HCT116 (cell line): ENCODE measurements around the gene LIG3. TPM values are rescaled to one million over a fixed set of nuclear protein-coding genes. Genes with fewer than 3 reads are reported as not detected.

Source experiments
- ATAC-seq: fragments of 200-7000 bp; cut with Tn5 transposase; 2 replicates; pipeline ENCODE4 v1.9.1; 2020; ENCODE audit warnings: mild to moderate bottlenecking, moderate library complexity
- BruUV-seq: library from RNA; stranded (reverse); fragments of 400-500 nt; replicated peaks from 2 replicates; lab custom pipeline; 2021; lab: Mats Ljungman, UMichigan
- CTCF ChIA-PET: fragments of 300-600 bp; sonication (Branson Sonifier 250); formaldehyde crosslinking; loops from one replicate; lab custom pipeline; 2021; ENCODE audit warnings: antibody characterized with exemption; lab: Charles Lee
- POLR2A ChIA-PET: fragments of 300-600, 350-600 bp; sonication (Branson Sonifier 250); formaldehyde crosslinking; loops from one replicate; lab custom pipeline; 2021; ENCODE audit warnings: antibody characterized with exemption; lab: Charles Lee
- RAD21 ChIA-PET, 2 experiments: fragments of 300-600 bp; sonication (Branson Sonifier 250); formaldehyde crosslinking; loops; one replicate each; lab custom pipeline; 2023; ENCODE audit warnings: low total read pairs in 2 of 2; ENCODE audit not compliant: uncharacterized antibody in 2 of 2, unreplicated experiment in 2 of 2, low non-redundant PET in 1 of 2; lab: Charles Lee
- DNase-seq: peaks from one replicate; pipeline ENCODE4 v3.0.0-alpha.2; 2010; ENCODE audit warnings: low read depth, low spot score
- H2AFZ ChIP-seq: fragments of 200-600 bp; shearing (Covaris generic), sonication (generic); 2 replicates; pipeline ENCODE4 v1.6.1; 2017; ENCODE audit warnings: low read depth, mixed run types, mixed read lengths, antibody characterized with exemption, low read length; ENCODE audit not compliant: poor library complexity, severe bottlenecking
- H3K27ac ChIP-seq: 2 replicates; pipeline ENCODE4 v1.5.1; 2012; ENCODE audit warnings: low read depth, low read length
- H3K27me3 ChIP-seq: fragments of 200-600 bp; sonication (generic); 2 replicates; pipeline ENCODE4 v1.6.1; 2016; ENCODE audit warnings: mixed run types, low read length, mixed read lengths; ENCODE audit not compliant: insufficient read depth
- H3K36me3 ChIP-seq, 2 experiments: fragments of 200-500 bp in 1 of 2; fragments of 200-600 bp in 1 of 2; sonication (Bioruptor generic) in 1 of 2; sonication (generic) in 1 of 2; 2 replicates each; pipeline versions ENCODE4 v1.5.1 to v1.6.1; 2014 to 2016; ENCODE audit warnings: low read length in 2 of 2, inconsistent platforms in 1 of 2, mixed read lengths in 1 of 2, mixed run types in 1 of 2; ENCODE audit not compliant: insufficient read depth in 2 of 2, control insufficient read depth in 1 of 2
- H3K4me1 ChIP-seq, 2 experiments: fragments of 200-600 bp in 1 of 2; sonication (generic) in 1 of 2; 2 replicates each; pipeline versions ENCODE4 v1.5.1 to v1.6.1; 2012 to 2017; ENCODE audit warnings: low read length in 2 of 2, inconsistent platforms in 1 of 2, mild to moderate bottlenecking in 1 of 2, mixed read lengths in 1 of 2, mixed run types in 1 of 2, moderate library complexity in 1 of 2; ENCODE audit not compliant: insufficient read depth in 2 of 2, control insufficient read depth in 1 of 2
- H3K4me2 ChIP-seq: fragments of 200-600 bp; sonication (generic); 2 replicates; pipeline ENCODE4 v1.6.1; 2017; ENCODE audit warnings: mixed run types, low read length, mixed read lengths
- H3K4me3 ChIP-seq, 2 experiments: fragments of 200-600 bp in 1 of 2; sonication (generic) in 1 of 2; replicated peaks in 1 of 2; 2 replicates each; pipeline ENCODE4 v1.5.1; 2011 to 2016; ENCODE audit warnings: low read length in 2 of 2, control low read depth in 1 of 2, low read depth in 1 of 2, mild to moderate bottlenecking in 1 of 2, mixed read lengths in 1 of 2, mixed run types in 1 of 2
- H3K79me2 ChIP-seq: fragments of 200-600 bp; sonication (generic); 2 replicates; pipeline ENCODE4 v1.6.1; 2017; ENCODE audit warnings: mild to moderate bottlenecking, mixed run types, low read length, moderate library complexity, mixed read lengths; ENCODE audit not compliant: insufficient read depth
- H3K9ac ChIP-seq: fragments of 200-600 bp; sonication (generic); 2 replicates; pipeline ENCODE4 v1.6.1; 2016; ENCODE audit warnings: low read length, mixed read lengths
- H3K9me2 ChIP-seq: fragments of 200-600 bp; sonication (generic), shearing (Covaris generic); 2 replicates; pipeline ENCODE4 v1.6.1; 2017; ENCODE audit warnings: mixed run types, mild to moderate bottlenecking, moderate library complexity; ENCODE audit not compliant: insufficient read depth
- H3K9me3 ChIP-seq, 2 experiments: fragments of 200-500 bp in 1 of 2; fragments of 200-600 bp in 1 of 2; sonication (Bioruptor generic) in 1 of 2; sonication (generic) in 1 of 2; 2 replicates each; pipeline ENCODE4 v1.6.1; 2014 to 2017; ENCODE audit warnings: low read length in 2 of 2, mixed read lengths in 2 of 2, inconsistent platforms in 1 of 2, low read depth in 1 of 2, mild to moderate bottlenecking in 1 of 2, mixed run types in 1 of 2, moderate library complexity in 1 of 2; ENCODE audit not compliant: control insufficient read depth in 1 of 2, insufficient read depth in 1 of 2
- H4K20me1 ChIP-seq: fragments of 200-600 bp; sonication (generic), shearing (Covaris generic); 2 replicates; pipeline ENCODE4 v1.6.1; 2017; ENCODE audit warnings: mixed run types, mild to moderate bottlenecking, moderate library complexity; ENCODE audit not compliant: insufficient read depth
- FOSL1 ChIP-seq: IDR thresholded peaks from 2 replicates; pipeline ENCODE4 v1.6.1; 2012; ENCODE audit warnings: low read depth
- POLR2AphosphoS5 ChIP-seq: IDR thresholded peaks from 2 replicates; pipeline ENCODE4 v1.6.1; 2011; ENCODE audit warnings: mild to moderate bottlenecking, low read depth, low read length, moderate library complexity
- SP1 ChIP-seq: IDR thresholded peaks from 2 replicates; pipeline ENCODE4 v1.6.1; 2012; ENCODE audit warnings: low read depth
- ZNF274 ChIP-seq: fragments of 200-500 bp; sonication (Bioruptor generic); IDR thresholded peaks from 2 replicates; pipeline ENCODE4 v1.6.1; 2014; ENCODE audit warnings: mild to moderate bottlenecking, low read depth, low read length, inconsistent platforms
- intact Hi-C: fragments of 100-400 bp; cut with micrococcal nuclease; formaldehyde crosslinking; loops from 2 replicates; pipeline ENCODE4 v1.10.0; 2022
- total RNA-seq: library from RNA; stranded (reverse); gene quantifications from one replicate; pipeline ENCODE4 v1.2.1, GENCODE V29; 2021; ENCODE audit not compliant: unreplicated experiment
- TF ChIP-seq, protein P1 (sequence below), 3 experiments: fragments of 200-600 bp in 1 of 3; sonication (generic) in 1 of 3; IDR thresholded peaks in 2 of 3; conservative IDR thresholded peaks in 1 of 3; 2 replicates each; pipeline ENCODE4 v1.5.1; 2012 to 2017; ENCODE audit warnings: low read depth in 2 of 3, low read length in 2 of 3, antibody characterized with exemption in 1 of 3, borderline replicate concordance in 1 of 3, control low read depth in 1 of 3, mild to moderate bottlenecking in 1 of 3, mixed read lengths in 1 of 3, mixed run types in 1 of 3, moderate library complexity in 1 of 3; ENCODE audit not compliant: insufficient read depth in 1 of 3

Gene LIG3
- total RNA-seq, 1 experiment from 2014 or later, result 49.4 TPM

DNA sequence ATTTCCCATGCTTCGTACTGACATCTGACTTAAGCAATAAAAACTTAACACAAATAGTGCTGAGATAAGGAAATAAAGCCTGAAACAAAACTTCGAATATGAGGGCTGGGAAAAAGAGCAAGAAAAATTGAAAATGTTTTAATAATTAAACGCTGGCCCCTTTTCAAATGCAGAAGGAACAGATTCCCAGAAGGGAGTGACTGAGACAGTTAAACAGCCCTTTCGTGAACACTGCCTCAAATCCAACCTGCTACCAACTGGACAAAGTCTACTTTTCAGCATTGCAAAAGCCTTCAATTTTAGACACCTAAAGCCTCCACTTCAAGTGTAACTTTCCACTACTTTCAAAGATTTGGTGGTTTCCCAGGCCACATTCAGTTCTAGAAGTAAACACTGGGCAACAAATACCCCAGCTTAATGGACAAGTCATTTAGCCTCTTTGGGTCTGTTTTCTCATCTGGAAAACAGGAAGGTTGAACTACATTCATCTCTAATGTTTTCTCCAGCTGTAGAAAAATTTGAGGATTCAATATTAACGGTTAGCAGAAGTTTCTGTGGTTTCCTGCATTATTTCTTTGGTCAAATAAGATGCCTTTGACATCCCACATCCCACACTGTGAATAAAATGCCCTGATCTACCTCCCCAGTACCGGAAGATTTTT is 71.4 kb downstream of the LIG3 start (continued):
- TF ChIP-seq, protein P1, sequence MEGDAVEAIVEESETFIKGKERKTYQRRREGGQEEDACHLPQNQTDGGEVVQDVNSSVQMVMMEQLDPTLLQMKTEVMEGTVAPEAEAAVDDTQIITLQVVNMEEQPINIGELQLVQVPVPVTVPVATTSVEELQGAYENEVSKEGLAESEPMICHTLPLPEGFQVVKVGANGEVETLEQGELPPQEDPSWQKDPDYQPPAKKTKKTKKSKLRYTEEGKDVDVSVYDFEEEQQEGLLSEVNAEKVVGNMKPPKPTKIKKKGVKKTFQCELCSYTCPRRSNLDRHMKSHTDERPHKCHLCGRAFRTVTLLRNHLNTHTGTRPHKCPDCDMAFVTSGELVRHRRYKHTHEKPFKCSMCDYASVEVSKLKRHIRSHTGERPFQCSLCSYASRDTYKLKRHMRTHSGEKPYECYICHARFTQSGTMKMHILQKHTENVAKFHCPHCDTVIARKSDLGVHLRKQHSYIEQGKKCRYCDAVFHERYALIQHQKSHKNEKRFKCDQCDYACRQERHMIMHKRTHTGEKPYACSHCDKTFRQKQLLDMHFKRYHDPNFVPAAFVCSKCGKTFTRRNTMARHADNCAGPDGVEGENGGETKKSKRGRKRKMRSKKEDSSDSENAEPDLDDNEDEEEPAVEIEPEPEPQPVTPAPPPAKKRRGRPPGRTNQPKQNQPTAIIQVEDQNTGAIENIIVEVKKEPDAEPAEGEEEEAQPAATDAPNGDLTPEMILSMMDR (IDR thresholded peaks at IDR 0.05 in 2 of 3, conservative IDR thresholded peaks at IDR 0.05 in 1 of 3; ENCODE audit: borderline replicate concordance in 1 of 3, insufficient read depth in 1 of 3, low read depth in 2 of 3, low read length in 2 of 3), result no peak
- TF ChIP-seq SP1, result no peak
- TF ChIP-seq POLR2AphosphoS5, result no peak
- TF ChIP-seq ZNF274, result no peak
- no peak for TF ChIP-seq FOSL1

DNA sequence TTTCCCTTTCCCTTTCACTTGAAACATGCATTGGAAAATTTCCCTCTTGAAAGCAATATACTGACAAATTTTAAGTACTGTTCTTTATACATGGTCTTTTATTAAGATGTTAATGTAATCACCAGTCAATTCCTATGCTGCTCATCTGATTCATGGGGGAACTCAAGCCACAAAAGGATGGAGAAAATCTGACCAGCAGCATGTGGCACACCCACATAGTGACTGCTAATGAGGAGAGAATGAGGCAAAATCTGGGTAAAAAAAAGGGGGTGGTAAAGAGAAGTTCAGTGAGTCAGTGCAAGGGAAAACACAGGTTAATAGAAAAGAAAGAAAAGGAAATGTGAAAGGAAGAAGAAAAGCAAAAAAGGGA is 71.9 kb downstream of the LIG3 start:
- H2AFZ ChIP-seq, result no peak overlapping the region
- no peaks in the 10 kb centered on the region for H3K9me2 ChIP-seq
- ATAC-seq, result no peak
- BruUV-seq, result no TSS peak
- DNase-seq, result no peak
- RAD21 ChIA-PET, result no interaction called here
- peaks cover 20% of the 10 kb centered on the region for H3K79me2 ChIP-seq
- H3K9me3 ChIP-seq, result no peaks in the 10 kb centered on the region
- CTCF ChIA-PET, result no interaction called here
- no peak overlapping the region for H3K27ac ChIP-seq
- POLR2A ChIA-PET, result no interaction called here
- H3K4me2 ChIP-seq, result no peak overlapping the region
- TF ChIP-seq FOSL1 (no peak), ZNF274 (no peak)
- H3K36me3 ChIP-seq, result no peaks in the 10 kb centered on the region
- intact Hi-C loops, result no loop called here
- no peak overlapping the region for H3K9ac ChIP-seq
- H3K4me1 ChIP-seq, result peaks cover 4 to 6% of the 10 kb centered on the region in 2 experiments; a peak in 3 of 4 replicates
- no peaks in the 10 kb centered on the region for H3K27me3 ChIP-seq
- H3K4me3 ChIP-seq, result no peak overlapping the region
- no peaks in the 10 kb centered on the region for H4K20me1 ChIP-seq
